Measurements from ENCODE around the gene NKPD1. TPM values are rescaled to one million over a fixed set of nuclear protein-coding genes. Genes with fewer than 3 reads are reported as not detected.
A peak's percentile ranks its signal among the peaks of the same experiment; 100 is the strongest.

NKPD1 gene
- total RNA-seq, 1 experiment from 2014 or later: 2.4 TPM

DNA sequence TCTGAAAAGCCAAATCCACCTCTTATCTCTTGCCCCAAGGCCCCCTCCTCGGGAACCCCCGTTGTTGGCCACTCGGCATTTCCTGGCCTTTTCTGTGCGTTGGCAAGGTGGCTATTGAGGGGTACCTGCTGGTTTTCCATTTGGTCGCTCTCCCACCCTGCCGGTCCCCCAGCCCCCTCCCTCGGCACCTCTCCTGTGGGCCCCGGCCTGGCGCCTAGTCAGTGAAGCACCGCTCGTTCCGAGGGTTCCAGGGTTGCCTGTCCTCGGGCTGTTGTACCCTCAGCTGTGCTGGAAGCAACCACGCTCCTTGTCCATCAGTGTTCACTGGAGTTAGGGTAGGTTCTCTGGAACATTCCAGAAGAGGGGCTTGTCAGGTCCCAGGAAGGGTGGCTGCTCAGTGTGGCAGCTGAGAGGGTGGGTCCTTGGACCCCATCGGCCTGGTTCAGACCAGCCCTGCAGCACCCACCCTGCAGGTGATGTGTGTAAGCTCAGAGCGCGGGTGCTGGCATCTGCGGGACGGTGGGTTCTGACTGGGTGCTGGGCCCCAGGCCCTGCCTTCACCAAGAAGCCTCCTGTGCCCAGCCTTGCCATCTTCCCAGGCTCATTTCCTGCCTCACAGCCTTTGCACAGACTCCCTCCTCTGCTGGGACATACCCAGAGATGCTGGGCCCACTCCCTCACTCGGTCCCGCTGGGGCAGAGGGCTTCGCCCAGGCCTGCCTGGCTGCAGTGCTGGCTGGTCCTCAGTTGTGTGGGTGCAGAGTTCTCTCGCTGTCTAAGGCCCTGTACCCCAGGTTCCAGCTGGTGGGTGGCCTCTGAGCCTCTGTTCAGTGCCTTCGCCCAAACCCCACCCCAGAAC lies 21.3 kb downstream of the NKPD1 start:
- H3K27me3 Mint-ChIP-seq (ENCODE audit: insufficient read depth, unreplicated experiment): no peaks in the 10 kb centered on the region
- H3K4me3 ChIP-seq (ENCODE audit: low read depth, low read length): no peak overlapping the region
- TF ChIP-seq CTCF (IDR thresholded peaks at IDR 0.05; ENCODE audit: insufficient read depth in 1 of 2, low read depth in 1 of 2, low read length in 1 of 2, severe bottlenecking in 1 of 2, unreplicated experiment in 1 of 2): no peak
- no TSS peak for BruUV-seq (replicated peaks)
- no peak overlapping the region for H3K27ac Mint-ChIP-seq (ENCODE audit: unreplicated experiment)
- H3K4me3 Mint-ChIP-seq (ENCODE audit: unreplicated experiment): no peak overlapping the region
- H3K27me3 ChIP-seq (replicated peaks; ENCODE audit: control insufficient read depth, insufficient read depth, low read length): no peaks in the 10 kb centered on the region
- peaks cover 3% of the 10 kb centered on the region for H3K36me3 ChIP-seq (ENCODE audit: control insufficient read depth, insufficient read depth, low read length)
- H3K4me1 ChIP-seq: no peaks in the 10 kb centered on the region
- DNase-seq: no peak
- ChIA-PET POLR2A (interaction anchor here (0.5 kb wide), 1 partner anchor 107 kb away, joined by 3 read pairs; no protein-coding TSS in a partner anchor), CTCF (no interaction called here)
- intact Hi-C loops (cut with micrococcal nuclease; ENCODE audit: unreplicated experiment): no loop called here
- no peaks in the 10 kb centered on the region for H3K9me3 Mint-ChIP-seq (ENCODE audit: unreplicated experiment)
- no peaks in the 10 kb centered on the region for H3K9me3 ChIP-seq
- H3K36me3 Mint-ChIP-seq (ENCODE audit: insufficient read depth, unreplicated experiment): peaks cover 46% of the 10 kb centered on the region
- no peaks in the 10 kb centered on the region for H3K4me1 Mint-ChIP-seq (ENCODE audit: low read depth, unreplicated experiment)

- Mint-ChIP-seq H3K27me3 (ENCODE audit: insufficient read depth, unreplicated experiment) (no peaks in the 10 kb centered on the region), H3K36me3 (ENCODE audit: insufficient read depth, unreplicated experiment) (peaks cover 40% of the 10 kb centered on the region), H3K4me3 (ENCODE audit: unreplicated experiment) (no peak overlapping the region), H3K4me1 (ENCODE audit: low read depth, unreplicated experiment) (no peaks in the 10 kb centered on the region), H3K27ac (ENCODE audit: unreplicated experiment) (no peak overlapping the region), H3K9me3 (ENCODE audit: unreplicated experiment) (no peaks in the 10 kb centered on the region)
- intact Hi-C loops (cut with micrococcal nuclease; ENCODE audit: unreplicated experiment): no loop called here
- Histone ChIP-seq H3K27me3 (replicated peaks; ENCODE audit: control insufficient read depth, insufficient read depth, low read length) (no peaks in the 10 kb centered on the region), H3K9me3 (no peaks in the 10 kb centered on the region), H3K36me3 (ENCODE audit: control insufficient read depth, insufficient read depth, low read length) (peaks cover 1% of the 10 kb centered on the region; the same call in 1 of the 2 replicates), H3K4me1 (no peaks in the 10 kb centered on the region), H3K4me3 (ENCODE audit: low read depth, low read length) (no peak overlapping the region)
- DNase-seq: no peak
- no TSS peak for BruUV-seq (replicated peaks)
- TF ChIP-seq CTCF (IDR thresholded peaks at IDR 0.05; ENCODE audit: insufficient read depth in 1 of 2, low read depth in 1 of 2, low read length in 1 of 2, severe bottlenecking in 1 of 2, unreplicated experiment in 1 of 2): no peak
- ChIA-PET CTCF (interaction anchor here (0.6 kb wide), 1 partner anchor 40 kb away, joined by 4 read pairs; the partner anchor contains the start of gene TRAPPC6A), POLR2A (interaction anchor here (0.6 kb wide), 1 partner anchor 8 kb away, joined by 3 read pairs; no protein-coding TSS in a partner anchor)
Measured at GRCh38 chr19:45138303-45138751, 22.5 kb downstream of the NKPD1 start.

GRCh38 chr19:45137179-45137761 lies 23.5 kb downstream of the NKPD1 start:
- DNase-seq: no peak
- ChIA-PET CTCF (interaction anchor here (0.5 kb wide), 1 partner anchor 47 kb away, joined by 3 read pairs; no protein-coding TSS in a partner anchor), POLR2A (no interaction called here)
- Mint-ChIP-seq H3K9me3 (ENCODE audit: unreplicated experiment) (no peaks in the 10 kb centered on the region), H3K27ac (ENCODE audit: unreplicated experiment) (peak overlapping the region; percentile 6), H3K4me3 (ENCODE audit: unreplicated experiment) (no peak overlapping the region), H3K36me3 (ENCODE audit: insufficient read depth, unreplicated experiment) (peaks cover 31% of the 10 kb centered on the region), H3K27me3 (ENCODE audit: insufficient read depth, unreplicated experiment) (no peaks in the 10 kb centered on the region), H3K4me1 (ENCODE audit: low read depth, unreplicated experiment) (no peaks in the 10 kb centered on the region)
- intact Hi-C loops (cut with micrococcal nuclease; ENCODE audit: unreplicated experiment): no loop called here
- Histone ChIP-seq H3K27me3 (replicated peaks; ENCODE audit: control insufficient read depth, insufficient read depth, low read length) (no peaks in the 10 kb centered on the region), H3K9me3 (no peaks in the 10 kb centered on the region), H3K4me3 (ENCODE audit: low read depth, low read length) (no peak overlapping the region), H3K36me3 (ENCODE audit: control insufficient read depth, insufficient read depth, low read length) (peaks cover 1% of the 10 kb centered on the region; the same call in 1 of the 2 replicates), H3K4me1 (no peaks in the 10 kb centered on the region)
- no TSS peak for BruUV-seq (replicated peaks)
- no peak for TF ChIP-seq CTCF (IDR thresholded peaks at IDR 0.05; ENCODE audit: insufficient read depth in 1 of 2, low read depth in 1 of 2, low read length in 1 of 2, severe bottlenecking in 1 of 2, unreplicated experiment in 1 of 2)

All from Caco-2 (cell line).